Lower leg skin (tissue), 4 donors: ENCODE data around the gene RAP2C. TPM values are rescaled to one million over a fixed set of nuclear protein-coding genes. Genes with fewer than 3 reads are reported as not detected.

Experiments
- DNase-seq, 2 donors: peaks; one replicate each; pipeline ENCODE4 v3.0.0-alpha.2; 2019; ENCODE audit warnings: low spot score in 2 of 2
- H3K4me3 ChIP-seq: fragments of 200-600 bp; sonication (generic); 2 replicates; pipeline ENCODE4 v1.5.1; 2017; ENCODE audit warnings: mild to moderate bottlenecking, low read depth; ENCODE audit not compliant: poor library complexity, severe bottlenecking
- POLR2A ChIP-seq, 2 donors: fragments of 450-650 bp; IDR thresholded peaks; one replicate each; pipeline ENCODE4 v1.6.1; 2016 to 2017; ENCODE audit warnings: antibody characterized with exemption in 2 of 2, mild to moderate bottlenecking in 1 of 2, moderate library complexity in 1 of 2
- WGBS, 2 donors: methylation state at CpG; one replicate each; pipeline ENCODE4 v1.1.5; 2018; 5-methylcytosine and 5-hydroxymethylcytosine counted together
- intact Hi-C: fragments of 100-400 bp; cut with DNase I; formaldehyde crosslinking; loops from one replicate; pipeline ENCODE4 v1.15.0; 2023; ENCODE audit warnings: low total_unique reads
- total RNA-seq, 4 donors: library from RNA; depleted of rRNA; stranded (reverse); fragments of >200 nt; gene quantifications; one replicate each; pipeline ENCODE4 v1.1.0, GENCODE V29; 2016
- TF ChIP-seq, protein P1 (sequence below), 3 donors: fragments of 450-650 bp; IDR thresholded peaks; one replicate each; pipeline ENCODE4 v1.5.1; 2016; ENCODE audit warnings: antibody characterized with exemption in 3 of 3, mild to moderate bottlenecking in 3 of 3, moderate library complexity in 2 of 3

RAP2C gene
- total RNA-seq, 4 donors from 2014 or later: 12.7 to 14.1 (median 13.6) TPM

DNA sequence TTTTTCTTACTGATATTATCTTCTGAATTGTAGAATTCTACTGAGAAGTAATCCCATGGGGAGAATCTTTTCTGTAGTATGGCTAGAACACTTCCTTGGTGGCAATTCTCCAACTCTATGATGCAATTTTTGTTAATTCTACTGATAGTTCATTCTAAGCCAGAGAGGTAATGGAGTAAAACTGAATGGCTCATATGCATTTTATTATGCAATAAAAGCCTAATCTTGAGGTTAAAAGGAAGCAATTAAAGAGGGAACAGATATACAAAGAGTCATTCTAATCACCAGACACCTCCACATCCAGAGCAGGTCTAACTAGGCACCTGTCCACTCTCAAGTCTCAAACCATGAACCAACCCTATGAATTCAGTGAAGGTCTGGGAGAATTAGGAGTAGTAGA, 9.7 kb downstream of the RAP2C start:
- intact Hi-C loops: no loop called here
- no peak overlapping the region for H3K4me3 ChIP-seq
- DNase-seq: no peak
- TF ChIP-seq POLR2A (IDR thresholded peaks at IDR 0.05): no peak
- TF ChIP-seq, protein P1, sequence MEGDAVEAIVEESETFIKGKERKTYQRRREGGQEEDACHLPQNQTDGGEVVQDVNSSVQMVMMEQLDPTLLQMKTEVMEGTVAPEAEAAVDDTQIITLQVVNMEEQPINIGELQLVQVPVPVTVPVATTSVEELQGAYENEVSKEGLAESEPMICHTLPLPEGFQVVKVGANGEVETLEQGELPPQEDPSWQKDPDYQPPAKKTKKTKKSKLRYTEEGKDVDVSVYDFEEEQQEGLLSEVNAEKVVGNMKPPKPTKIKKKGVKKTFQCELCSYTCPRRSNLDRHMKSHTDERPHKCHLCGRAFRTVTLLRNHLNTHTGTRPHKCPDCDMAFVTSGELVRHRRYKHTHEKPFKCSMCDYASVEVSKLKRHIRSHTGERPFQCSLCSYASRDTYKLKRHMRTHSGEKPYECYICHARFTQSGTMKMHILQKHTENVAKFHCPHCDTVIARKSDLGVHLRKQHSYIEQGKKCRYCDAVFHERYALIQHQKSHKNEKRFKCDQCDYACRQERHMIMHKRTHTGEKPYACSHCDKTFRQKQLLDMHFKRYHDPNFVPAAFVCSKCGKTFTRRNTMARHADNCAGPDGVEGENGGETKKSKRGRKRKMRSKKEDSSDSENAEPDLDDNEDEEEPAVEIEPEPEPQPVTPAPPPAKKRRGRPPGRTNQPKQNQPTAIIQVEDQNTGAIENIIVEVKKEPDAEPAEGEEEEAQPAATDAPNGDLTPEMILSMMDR (IDR thresholded peaks at IDR 0.05): no peak

DNA sequence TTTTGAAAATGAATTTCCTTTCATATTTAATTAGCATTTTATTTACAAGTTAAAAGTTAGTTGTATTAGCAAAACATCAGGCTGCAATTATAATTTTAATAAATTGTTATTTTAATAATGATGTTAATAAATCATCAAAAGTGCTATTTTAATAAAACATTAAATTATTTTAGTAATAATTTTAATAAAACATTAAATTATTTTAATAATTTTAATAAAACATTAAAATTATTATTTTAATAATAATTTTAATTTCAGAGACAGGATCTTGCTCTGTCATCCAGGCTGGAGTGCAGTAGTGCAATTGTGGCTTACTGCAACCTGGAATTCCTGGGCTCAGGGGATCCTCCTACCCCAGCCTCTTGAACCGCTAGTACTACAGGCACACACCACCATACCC, 10.8 kb downstream of the RAP2C start:
- 85 to 100% methylated on average over 1 of the region's 1 CpG for WGBS, 2 donors
- no peak for DNase-seq
- H3K4me3 ChIP-seq: no peak overlapping the region
- no peak for TF ChIP-seq POLR2A (IDR thresholded peaks at IDR 0.05)
- TF ChIP-seq, protein P1 (IDR thresholded peaks at IDR 0.05): no peak
- intact Hi-C loops: no loop called here

DNA sequence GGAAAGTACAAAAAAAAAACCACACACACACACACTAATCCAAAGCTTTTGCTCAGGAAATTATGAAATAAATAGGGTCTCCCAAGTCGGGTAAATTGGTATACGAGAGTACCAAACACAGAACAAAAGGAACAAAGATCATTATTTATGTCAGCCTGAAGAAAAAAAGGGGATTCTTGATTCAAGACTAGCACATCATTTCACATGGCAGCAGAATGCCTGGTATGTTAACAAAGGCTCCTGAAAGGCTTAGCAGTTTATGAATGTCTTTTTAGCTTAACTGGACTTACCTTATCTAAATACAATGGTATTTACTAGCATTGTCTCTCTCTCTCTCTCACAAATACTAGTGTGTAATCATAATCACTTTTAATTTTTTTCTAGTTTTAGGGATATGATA, 11.3 kb downstream of the RAP2C start:
- H3K4me3 ChIP-seq: no peak overlapping the region
- 74 to 81% methylated on average over 2 of the region's 2 CpGs for WGBS, 2 donors
- DNase-seq: no peak
- TF ChIP-seq, protein P1 (IDR thresholded peaks at IDR 0.05): no peak
- no peak for TF ChIP-seq POLR2A (IDR thresholded peaks at IDR 0.05)
- intact Hi-C loops: no loop called here

DNA sequence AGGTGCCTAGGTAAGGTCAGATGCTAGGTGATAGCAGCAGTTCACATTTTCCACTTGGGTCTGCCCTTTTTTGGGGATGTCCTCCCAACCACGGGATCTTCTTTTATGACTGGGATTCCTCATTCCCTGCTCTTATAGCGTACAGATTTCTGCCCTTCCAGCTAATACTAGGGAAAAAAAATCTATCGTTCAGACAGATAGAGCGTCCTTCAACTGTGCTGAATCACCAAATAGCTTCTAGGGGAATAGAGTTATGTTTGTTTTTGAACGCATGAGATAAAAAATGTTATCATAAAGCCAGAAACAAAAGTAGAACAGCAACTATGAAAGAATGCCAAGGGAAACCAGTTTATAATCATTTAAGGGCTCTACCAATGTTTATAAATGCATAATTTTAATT, 13.0 kb downstream of the RAP2C start:
- no peak for TF ChIP-seq POLR2A (IDR thresholded peaks at IDR 0.05)
- TF ChIP-seq, protein P1 (IDR thresholded peaks at IDR 0.05): no peak
- intact Hi-C loops: no loop called here
- no peak for DNase-seq
- no peak overlapping the region for H3K4me3 ChIP-seq
- 56 to 57% methylated on average over 5 of the region's 5 CpGs for WGBS, 2 donors

DNA sequence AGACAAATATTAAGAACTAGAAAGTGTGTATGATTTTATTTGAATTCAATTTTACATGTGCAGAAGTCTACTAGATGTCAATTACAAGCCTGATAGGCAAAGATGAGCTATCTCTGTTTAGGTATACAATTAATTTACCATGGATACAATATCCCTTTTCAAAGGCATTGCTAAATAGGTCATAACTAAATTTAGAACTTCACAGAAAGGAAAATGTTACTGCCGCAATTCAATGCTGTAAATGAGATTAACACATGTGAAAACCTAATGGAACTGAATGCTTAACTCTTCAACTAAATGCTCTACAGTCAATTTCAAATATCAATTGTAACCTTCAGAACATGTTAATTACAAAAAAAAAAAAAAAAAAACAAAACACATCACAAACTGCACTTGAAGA, 14.6 kb downstream of the RAP2C start:
- TF ChIP-seq POLR2A (IDR thresholded peaks at IDR 0.05): no peak
- TF ChIP-seq, protein P1 (IDR thresholded peaks at IDR 0.05): no peak
- 35 to 41% methylated on average over 1 of the region's 1 CpG for WGBS, 2 donors
- no peak for DNase-seq
- H3K4me3 ChIP-seq: no peak overlapping the region
- intact Hi-C loops: no loop called here

DNA sequence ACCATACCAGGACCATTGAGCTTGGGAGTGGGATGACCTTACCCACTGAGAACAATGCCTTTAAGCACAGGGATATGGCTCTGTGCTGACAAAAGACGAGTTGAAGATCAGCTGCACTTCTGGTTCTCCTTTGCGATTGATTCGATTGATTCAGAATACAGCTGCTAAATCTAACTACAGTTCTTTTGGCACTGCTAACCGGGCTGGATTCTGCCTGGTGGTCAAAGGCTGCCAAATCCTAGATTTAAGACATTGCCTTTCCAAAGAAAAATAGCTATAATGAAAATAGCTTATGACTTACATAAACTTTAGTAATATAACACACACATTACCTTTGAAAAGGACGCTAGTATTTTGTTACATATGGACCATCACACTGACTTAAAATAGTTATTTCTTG, 18.3 kb downstream of the RAP2C start:
- intact Hi-C loops: no loop called here
- no peak for TF ChIP-seq POLR2A (IDR thresholded peaks at IDR 0.05)
- TF ChIP-seq, protein P1 (IDR thresholded peaks at IDR 0.05): no peak
- DNase-seq: no peak
- H3K4me3 ChIP-seq: no peak overlapping the region
- 60% methylated on average over 5 of the region's 5 CpGs for WGBS, 2 donors
